ENCODE results near the gene RTP2. TPM values are rescaled to one million over a fixed set of nuclear protein-coding genes. Genes with fewer than 3 reads are reported as not detected.

RTP2 gene
- total and polyA plus RNA-seq, 2 donors (not counting 1 experiment from before 2014, with no cell fraction given): not detected

DNA sequence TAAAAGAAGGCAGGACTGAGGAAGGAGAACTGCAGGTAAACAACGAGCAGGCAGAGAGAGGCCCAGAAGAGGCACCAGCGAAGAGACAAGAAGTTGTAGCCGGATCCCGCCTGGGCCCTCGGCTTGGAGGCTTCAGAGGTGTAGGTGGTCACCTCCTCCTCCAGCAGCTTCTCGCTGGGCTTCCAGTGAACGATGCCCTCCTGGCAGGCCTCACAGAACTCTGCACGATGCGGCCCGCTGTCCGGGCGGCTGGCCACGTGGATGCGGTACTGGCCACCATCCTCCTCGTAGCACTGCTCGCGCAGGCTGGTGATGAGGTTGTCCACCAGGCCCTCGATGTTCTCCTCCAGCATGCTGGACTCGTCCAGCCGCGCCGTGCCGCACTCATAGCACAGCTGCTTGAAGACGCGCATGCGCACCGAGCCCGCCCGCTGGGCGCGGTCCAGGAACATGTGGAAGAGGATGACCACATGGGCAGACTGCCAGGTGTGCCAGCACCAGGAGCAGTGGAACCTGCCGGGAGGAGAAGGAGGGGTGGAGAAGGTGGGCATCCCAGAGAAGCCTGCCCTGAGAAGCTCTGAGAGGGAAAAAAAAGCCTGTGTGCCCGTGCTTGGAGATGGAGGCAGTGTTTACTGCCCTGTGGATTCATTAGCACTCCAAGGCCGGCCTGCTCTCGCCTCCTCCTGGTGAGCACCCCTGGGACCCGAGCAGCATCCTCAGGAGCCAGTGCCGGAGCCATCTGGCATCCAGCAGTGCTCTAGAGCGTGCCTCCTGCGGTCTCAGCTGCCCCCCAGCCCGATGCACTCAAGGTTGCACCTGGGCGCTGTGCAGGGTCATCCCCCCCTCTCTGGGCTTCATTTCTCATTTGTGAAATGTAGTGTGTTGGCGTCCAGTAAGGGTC lies 3.6 kb downstream of the RTP2 start:
- Histone ChIP-seq H3K4me2 (replicated peaks; ENCODE audit: low read depth, low read length, poor library complexity, severe bottlenecking) (no peak overlapping the region), H3K4me1 (ENCODE audit: control insufficient read depth in 2 of 2, insufficient read depth in 2 of 2, low read length in 2 of 2) (no peaks in the 10 kb centered on the region), H3K27me3 (replicated peaks in 1 of 4; ENCODE audit: control extremely low read depth in 1 of 4, control insufficient read depth in 3 of 4, insufficient read depth in 4 of 4, low read length in 3 of 4) (peaks cover 0 to 4% (median under 1%) of the 10 kb centered on the region in 4 experiments), H3K4me3 (ENCODE audit: control extremely low read depth in 1 of 5, extremely low read depth in 1 of 5, insufficient read depth in 1 of 5, low read depth in 2 of 5, low read length in 4 of 5) (no peak overlapping the region), H4K20me1 (ENCODE audit: control insufficient read depth, insufficient read depth, low read length, poor library complexity, severe bottlenecking) (no peaks in the 10 kb centered on the region), H3K27ac (ENCODE audit: low read length in 2 of 2) (no peak overlapping the region), H3K36me3 (replicated peaks in 1 of 2; ENCODE audit: control extremely low read depth in 1 of 2, control insufficient read depth in 1 of 2, extremely low read depth in 1 of 2, insufficient read depth in 2 of 2, low read length in 1 of 2) (no peaks in the 10 kb centered on the region), H3K79me2 (ENCODE audit: control insufficient read depth, insufficient read depth, low read length) (no peaks in the 10 kb centered on the region), H3K9me3 (ENCODE audit: control extremely low read depth in 1 of 3, control insufficient read depth in 2 of 3, insufficient read depth in 1 of 3, low read length in 2 of 3) (no peaks in the 10 kb centered on the region), H2AFZ (ENCODE audit: insufficient read depth, low read depth, low read length, poor library complexity, severe bottlenecking) (no peak overlapping the region), H3K9ac (ENCODE audit: low read length) (no peak overlapping the region)
- Mint-ChIP-seq H3K4me1 (no peaks in the 10 kb centered on the region), H3K4me3 (no peak overlapping the region), H3K27ac (no peak overlapping the region), H3K27me3 (peaks cover 22% of the 10 kb centered on the region), H3K9me3 (ENCODE audit: insufficient read depth) (no peaks in the 10 kb centered on the region)
- ATAC-seq (ENCODE audit: low read depth) (no peak), DNase-seq (no peak)
- intact Hi-C loops (cut with micrococcal nuclease): no loop called here
- ChIA-PET POLR2A (no interaction called here), CTCF (no interaction called here)
- 89% methylated on average over 17 of the region's 42 CpGs for WGBS (ENCODE audit: insufficient coverage)
- TF ChIP-seq EZH2 (IDR thresholded peaks at IDR 0.05; ENCODE audit: borderline replicate concordance, insufficient read depth, low read depth, low read length, poor library complexity, severe bottlenecking): no peak
- TF ChIP-seq, protein P1, sequence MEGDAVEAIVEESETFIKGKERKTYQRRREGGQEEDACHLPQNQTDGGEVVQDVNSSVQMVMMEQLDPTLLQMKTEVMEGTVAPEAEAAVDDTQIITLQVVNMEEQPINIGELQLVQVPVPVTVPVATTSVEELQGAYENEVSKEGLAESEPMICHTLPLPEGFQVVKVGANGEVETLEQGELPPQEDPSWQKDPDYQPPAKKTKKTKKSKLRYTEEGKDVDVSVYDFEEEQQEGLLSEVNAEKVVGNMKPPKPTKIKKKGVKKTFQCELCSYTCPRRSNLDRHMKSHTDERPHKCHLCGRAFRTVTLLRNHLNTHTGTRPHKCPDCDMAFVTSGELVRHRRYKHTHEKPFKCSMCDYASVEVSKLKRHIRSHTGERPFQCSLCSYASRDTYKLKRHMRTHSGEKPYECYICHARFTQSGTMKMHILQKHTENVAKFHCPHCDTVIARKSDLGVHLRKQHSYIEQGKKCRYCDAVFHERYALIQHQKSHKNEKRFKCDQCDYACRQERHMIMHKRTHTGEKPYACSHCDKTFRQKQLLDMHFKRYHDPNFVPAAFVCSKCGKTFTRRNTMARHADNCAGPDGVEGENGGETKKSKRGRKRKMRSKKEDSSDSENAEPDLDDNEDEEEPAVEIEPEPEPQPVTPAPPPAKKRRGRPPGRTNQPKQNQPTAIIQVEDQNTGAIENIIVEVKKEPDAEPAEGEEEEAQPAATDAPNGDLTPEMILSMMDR (IDR thresholded peaks at IDR 0.05): no peak

GRCh38 chr3:187696021-187696420 lies 6.3 kb downstream of the RTP2 start:
- Histone ChIP-seq H3K4me3 (ENCODE audit: control extremely low read depth in 1 of 5, extremely low read depth in 1 of 5, insufficient read depth in 1 of 5, low read depth in 2 of 5, low read length in 4 of 5) (no peak overlapping the region), H3K4me2 (replicated peaks; ENCODE audit: low read depth, low read length, poor library complexity, severe bottlenecking) (no peak overlapping the region), H3K9ac (ENCODE audit: low read length) (no peak overlapping the region), H3K9me3 (ENCODE audit: control extremely low read depth in 1 of 3, control insufficient read depth in 2 of 3, insufficient read depth in 1 of 3, low read length in 2 of 3) (no peaks in the 10 kb centered on the region), H3K36me3 (replicated peaks in 1 of 2; ENCODE audit: control extremely low read depth in 1 of 2, control insufficient read depth in 1 of 2, extremely low read depth in 1 of 2, insufficient read depth in 2 of 2, low read length in 1 of 2) (no peaks in the 10 kb centered on the region), H3K4me1 (ENCODE audit: control insufficient read depth in 2 of 2, insufficient read depth in 2 of 2, low read length in 2 of 2) (no peaks in the 10 kb centered on the region), H2AFZ (ENCODE audit: insufficient read depth, low read depth, low read length, poor library complexity, severe bottlenecking) (no peak overlapping the region), H4K20me1 (ENCODE audit: control insufficient read depth, insufficient read depth, low read length, poor library complexity, severe bottlenecking) (no peaks in the 10 kb centered on the region), H3K79me2 (ENCODE audit: control insufficient read depth, insufficient read depth, low read length) (no peaks in the 10 kb centered on the region), H3K27ac (ENCODE audit: low read length in 2 of 2) (no peak overlapping the region), H3K27me3 (replicated peaks in 1 of 4; ENCODE audit: control extremely low read depth in 1 of 4, control insufficient read depth in 3 of 4, insufficient read depth in 4 of 4, low read length in 3 of 4) (peaks cover 0 to 5% (median 3%) of the 10 kb centered on the region in 4 experiments)
- DNase-seq (no peak), ATAC-seq (ENCODE audit: low read depth) (no peak)
- 50% methylated on average over 2 of the region's 4 CpGs for WGBS (ENCODE audit: insufficient coverage)
- ChIA-PET POLR2A (no interaction called here), CTCF (interaction anchor here (1.2 kb wide), 1 partner anchor 16 kb away, joined by 5 read pairs; no protein-coding TSS in a partner anchor)
- Mint-ChIP-seq H3K9me3 (ENCODE audit: insufficient read depth) (no peaks in the 10 kb centered on the region), H3K4me1 (no peaks in the 10 kb centered on the region), H3K4me3 (no peak overlapping the region), H3K27ac (no peak overlapping the region), H3K27me3 (peaks cover 38% of the 10 kb centered on the region)
- TF ChIP-seq EZH2 (IDR thresholded peaks at IDR 0.05; ENCODE audit: borderline replicate concordance, insufficient read depth, low read depth, low read length, poor library complexity, severe bottlenecking): no peak
- TF ChIP-seq, protein P1 (IDR thresholded peaks at IDR 0.05): no peak
- intact Hi-C loops (cut with micrococcal nuclease): no loop called here

All from B cell (primary cell).